Progenitor cell of endocrine pancreas (in vitro differentiated cells): Measurements from ENCODE around the gene PIM1. TPM values are rescaled to one million over a fixed set of nuclear protein-coding genes. Genes with fewer than 3 reads are reported as not detected.
A peak's percentile ranks its signal among the peaks of the same experiment; 100 is the strongest.

Experiments
- DNase-seq: peaks from one replicate; pipeline ENCODE4 v3.0.0; 2021; ENCODE audit warnings: low spot score; ENCODE audit not compliant: unreplicated experiment
- H3K27ac Mint-ChIP-seq: 2 replicates; pipeline ENCODE4 v1.8.0; 2021; ENCODE audit warnings: mild to moderate bottlenecking, moderate library complexity, mixed read lengths
- H3K27me3 Mint-ChIP-seq: 2 replicates; pipeline ENCODE4 v1.8.0; 2021; ENCODE audit warnings: mixed read lengths
- H3K36me3 Mint-ChIP-seq: 2 replicates; pipeline ENCODE4 v1.8.0; 2022; ENCODE audit warnings: mixed read lengths; ENCODE audit not compliant: insufficient read depth
- H3K4me1 Mint-ChIP-seq: 2 replicates; pipeline ENCODE4 v1.8.0; 2021; ENCODE audit warnings: low read depth, mixed read lengths
- H3K4me3 Mint-ChIP-seq: 2 replicates; pipeline ENCODE4 v1.8.0; 2021; ENCODE audit warnings: low read depth, mild to moderate bottlenecking, moderate library complexity, mixed read lengths
- H3K9me3 Mint-ChIP-seq: 2 replicates; pipeline ENCODE4 v1.8.0; 2021; ENCODE audit warnings: low read depth, mixed read lengths
- long read RNA-seq: library from polyadenylated mRNA; unstranded; transcript quantifications from one replicate; pipeline ENCODE4 v2.0.0, GENCODE V29; 2020
- total RNA-seq: library from RNA; stranded (reverse); gene quantifications from 2 replicates; pipeline ENCODE4 v1.2.1, GENCODE V29; 2021
- TF ChIP-seq, protein P1 (sequence below): fragments of 200-600 bp; sonication (generic); IDR thresholded peaks from one replicate; pipeline ENCODE4 v1.5.0; 2021; ENCODE audit warnings: antibody characterized with exemption, mild to moderate bottlenecking; ENCODE audit not compliant: unreplicated experiment

PIM1 gene
- 19.5 and 19.7 TPM in 2 replicates for total RNA-seq
- long read RNA-seq, partial matches to known transcripts: 1 of 2 reads
- long read RNA-seq, other reads (novel, unspliced or antisense): 0 of 2 reads

DNA sequence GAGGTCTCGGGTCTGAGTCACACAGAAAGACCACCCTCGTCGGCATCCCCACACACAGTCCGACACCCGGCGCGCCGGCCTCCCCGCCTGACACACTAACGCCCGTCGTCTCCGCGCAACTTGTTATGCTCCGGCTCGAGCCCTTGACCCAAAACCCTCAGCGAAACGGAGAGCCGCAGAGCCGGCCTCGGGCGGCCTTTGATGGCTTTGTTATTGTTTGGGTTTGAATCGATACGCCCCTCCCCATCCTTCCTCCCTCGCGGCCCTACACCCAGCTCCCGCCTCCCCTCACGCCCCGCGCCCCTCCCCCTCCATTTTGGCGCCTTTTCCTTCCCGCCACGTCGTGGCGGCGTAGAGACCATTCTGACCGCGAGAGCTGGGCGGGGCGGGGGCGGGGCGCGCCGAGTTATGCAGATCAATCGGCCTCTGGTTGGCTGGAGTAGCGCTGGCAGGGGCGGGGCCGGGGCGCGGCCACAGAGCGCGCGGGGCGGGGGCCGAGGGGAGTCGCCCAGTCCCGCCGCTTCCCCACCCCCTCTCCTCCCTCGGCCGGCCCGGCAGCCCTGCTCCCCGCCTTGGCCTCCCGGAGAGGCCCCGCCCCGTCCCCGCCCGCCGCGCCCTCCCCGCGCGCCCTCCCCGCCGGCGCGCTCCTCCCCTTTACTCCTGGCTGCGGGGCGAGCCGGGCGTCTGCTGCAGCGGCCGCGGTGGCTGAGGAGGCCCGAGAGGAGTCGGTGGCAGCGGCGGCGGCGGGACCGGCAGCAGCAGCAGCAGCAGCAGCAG lies at the start of gene PIM1:
PIM1 (plus strand) TSS at position 657 of the 777 bp plus-strand sequence. CDS start 424 bp downstream, outside the sequence.
- H3K9me3 Mint-ChIP-seq: no peaks in the 10 kb centered on the region
- peak within 1 kb of the TSS; percentile 99 for H3K27ac Mint-ChIP-seq
- peaks cover 26% of the 10 kb centered on the region for H3K4me1 Mint-ChIP-seq
- peaks cover 13% of the 10 kb centered on the region for H3K36me3 Mint-ChIP-seq
- peak within 1 kb of the TSS; percentile 90 for H3K4me3 Mint-ChIP-seq
- TF ChIP-seq, protein P1, sequence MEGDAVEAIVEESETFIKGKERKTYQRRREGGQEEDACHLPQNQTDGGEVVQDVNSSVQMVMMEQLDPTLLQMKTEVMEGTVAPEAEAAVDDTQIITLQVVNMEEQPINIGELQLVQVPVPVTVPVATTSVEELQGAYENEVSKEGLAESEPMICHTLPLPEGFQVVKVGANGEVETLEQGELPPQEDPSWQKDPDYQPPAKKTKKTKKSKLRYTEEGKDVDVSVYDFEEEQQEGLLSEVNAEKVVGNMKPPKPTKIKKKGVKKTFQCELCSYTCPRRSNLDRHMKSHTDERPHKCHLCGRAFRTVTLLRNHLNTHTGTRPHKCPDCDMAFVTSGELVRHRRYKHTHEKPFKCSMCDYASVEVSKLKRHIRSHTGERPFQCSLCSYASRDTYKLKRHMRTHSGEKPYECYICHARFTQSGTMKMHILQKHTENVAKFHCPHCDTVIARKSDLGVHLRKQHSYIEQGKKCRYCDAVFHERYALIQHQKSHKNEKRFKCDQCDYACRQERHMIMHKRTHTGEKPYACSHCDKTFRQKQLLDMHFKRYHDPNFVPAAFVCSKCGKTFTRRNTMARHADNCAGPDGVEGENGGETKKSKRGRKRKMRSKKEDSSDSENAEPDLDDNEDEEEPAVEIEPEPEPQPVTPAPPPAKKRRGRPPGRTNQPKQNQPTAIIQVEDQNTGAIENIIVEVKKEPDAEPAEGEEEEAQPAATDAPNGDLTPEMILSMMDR: no peak
- DNase-seq: peak; percentile 98
- H3K27me3 Mint-ChIP-seq: peaks cover 14% of the 10 kb centered on the region

DNA sequence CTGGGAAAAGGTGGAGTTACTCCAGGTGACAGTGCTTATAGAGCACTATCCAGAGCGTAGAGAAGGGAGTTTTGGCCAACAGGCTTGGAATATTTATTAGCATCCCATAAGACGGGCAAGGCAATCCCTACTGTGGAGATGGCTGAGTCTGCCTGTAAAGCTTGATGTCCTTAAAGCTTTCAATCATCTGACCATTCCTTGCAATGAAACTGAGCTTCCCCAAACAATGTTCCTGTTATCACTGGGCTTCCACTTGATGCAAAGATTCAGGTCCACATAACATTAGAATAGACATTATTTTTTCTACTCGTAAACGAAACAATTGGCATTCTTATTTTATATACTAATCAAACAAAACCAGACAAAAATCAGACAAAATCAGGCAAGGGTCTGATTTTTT lies 48.4 kb upstream of the PIM1 start:
- TF ChIP-seq, protein P1: no peak
- no peak for DNase-seq
- H3K27me3 Mint-ChIP-seq: no peaks in the 10 kb centered on the region
- H3K27ac Mint-ChIP-seq: no peak overlapping the region
- H3K9me3 Mint-ChIP-seq: no peaks in the 10 kb centered on the region
- H3K4me1 Mint-ChIP-seq: peaks cover 13% of the 10 kb centered on the region
- H3K4me3 Mint-ChIP-seq: no peak overlapping the region
- H3K36me3 Mint-ChIP-seq: no peaks in the 10 kb centered on the region

- Mint-ChIP-seq H3K27ac (no peak overlapping the region), H3K27me3 (no peaks in the 10 kb centered on the region), H3K4me3 (no peak overlapping the region), H3K36me3 (no peaks in the 10 kb centered on the region), H3K4me1 (peaks cover 19% of the 10 kb centered on the region), H3K9me3 (no peaks in the 10 kb centered on the region)
- no peak for DNase-seq
- TF ChIP-seq, protein P1: no peak
Observed at GRCh38 chr6:37122861-37123260, 47.1 kb upstream of the PIM1 start.

GRCh38 chr6:37123957-37124729 lies 45.8 kb upstream of the PIM1 start:
- Mint-ChIP-seq H3K4me1 (peaks cover 30% of the 10 kb centered on the region), H3K36me3 (no peaks in the 10 kb centered on the region), H3K27me3 (no peaks in the 10 kb centered on the region), H3K9me3 (no peaks in the 10 kb centered on the region), H3K27ac (peak overlapping the region; percentile 77), H3K4me3 (no peak overlapping the region)
- TF ChIP-seq, protein P1: no peak
- DNase-seq: no peak

DNA sequence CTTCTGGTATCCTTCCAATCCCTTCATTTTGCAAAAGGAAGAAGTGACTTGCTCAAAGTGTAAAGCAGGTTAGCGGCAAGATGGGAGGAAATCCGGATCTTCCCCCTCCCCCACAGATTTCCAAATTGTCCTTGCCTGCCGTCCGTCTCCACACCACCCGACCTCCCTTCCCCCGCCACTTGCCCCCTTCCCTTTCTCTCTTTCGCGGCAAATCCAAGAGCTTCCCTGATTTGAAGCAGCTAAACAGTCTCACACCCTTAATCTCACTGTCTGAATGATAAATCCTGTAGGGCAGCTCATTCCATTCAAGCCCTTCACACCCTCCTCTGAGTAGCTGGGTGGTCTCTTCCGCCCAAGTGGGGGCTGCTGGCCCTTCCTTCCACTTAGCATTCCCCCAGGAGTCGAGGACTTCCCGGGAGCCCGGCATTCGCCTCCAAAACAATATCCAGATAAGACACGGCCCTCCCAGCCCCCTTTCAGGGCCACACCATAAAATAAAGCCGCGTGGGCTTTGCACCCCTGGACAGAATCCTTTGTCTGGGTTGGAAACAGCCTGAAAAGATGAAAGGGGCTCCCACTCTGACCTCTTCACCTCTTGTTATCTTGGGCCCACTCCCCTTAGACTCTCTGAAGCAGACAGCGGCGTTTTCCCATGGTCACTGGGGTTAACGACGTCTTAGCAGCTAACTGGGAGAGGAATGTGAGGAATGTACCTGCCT lies 44.0 kb upstream of the PIM1 start:
- TF ChIP-seq, protein P1: no peak
- peak; percentile 46 for DNase-seq
- no peaks in the 10 kb centered on the region for H3K36me3 Mint-ChIP-seq
- H3K9me3 Mint-ChIP-seq: no peaks in the 10 kb centered on the region
- peak overlapping the region; percentile 98 for H3K27ac Mint-ChIP-seq
- H3K27me3 Mint-ChIP-seq: no peaks in the 10 kb centered on the region
- peak overlapping the region; percentile 53 for H3K4me3 Mint-ChIP-seq
- H3K4me1 Mint-ChIP-seq: peaks cover 39% of the 10 kb centered on the region
